ENCODE measurements around the gene PRR14L.

GRCh38 chr22:31646186-31647019, 103.5 kb downstream of the PRR14L start:
- TF ChIP-seq, protein P1, sequence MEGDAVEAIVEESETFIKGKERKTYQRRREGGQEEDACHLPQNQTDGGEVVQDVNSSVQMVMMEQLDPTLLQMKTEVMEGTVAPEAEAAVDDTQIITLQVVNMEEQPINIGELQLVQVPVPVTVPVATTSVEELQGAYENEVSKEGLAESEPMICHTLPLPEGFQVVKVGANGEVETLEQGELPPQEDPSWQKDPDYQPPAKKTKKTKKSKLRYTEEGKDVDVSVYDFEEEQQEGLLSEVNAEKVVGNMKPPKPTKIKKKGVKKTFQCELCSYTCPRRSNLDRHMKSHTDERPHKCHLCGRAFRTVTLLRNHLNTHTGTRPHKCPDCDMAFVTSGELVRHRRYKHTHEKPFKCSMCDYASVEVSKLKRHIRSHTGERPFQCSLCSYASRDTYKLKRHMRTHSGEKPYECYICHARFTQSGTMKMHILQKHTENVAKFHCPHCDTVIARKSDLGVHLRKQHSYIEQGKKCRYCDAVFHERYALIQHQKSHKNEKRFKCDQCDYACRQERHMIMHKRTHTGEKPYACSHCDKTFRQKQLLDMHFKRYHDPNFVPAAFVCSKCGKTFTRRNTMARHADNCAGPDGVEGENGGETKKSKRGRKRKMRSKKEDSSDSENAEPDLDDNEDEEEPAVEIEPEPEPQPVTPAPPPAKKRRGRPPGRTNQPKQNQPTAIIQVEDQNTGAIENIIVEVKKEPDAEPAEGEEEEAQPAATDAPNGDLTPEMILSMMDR (IDR thresholded peaks at IDR 0.05; ENCODE audit: extremely low read depth in 1 of 2, insufficient read depth in 1 of 2, low read depth in 1 of 2, low read length in 2 of 2) = no peak
- TF ChIP-seq, protein P2, sequence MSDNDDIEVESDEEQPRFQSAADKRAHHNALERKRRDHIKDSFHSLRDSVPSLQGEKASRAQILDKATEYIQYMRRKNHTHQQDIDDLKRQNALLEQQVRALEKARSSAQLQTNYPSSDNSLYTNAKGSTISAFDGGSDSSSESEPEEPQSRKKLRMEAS (IDR thresholded peaks at IDR 0.05; ENCODE audit: insufficient read depth, insufficient read length) = peak; percentile 82
- TF ChIP-seq POLR2AphosphoS5 (IDR thresholded peaks at IDR 0.05; ENCODE audit: insufficient read depth, low read depth, low read length) (peak; percentile 69), EZH2 (IDR thresholded peaks at IDR 0.05; ENCODE audit: borderline replicate concordance, low read depth, low read length, severe bottlenecking) (no peak), POLR2A (IDR thresholded peaks at IDR 0.05; ENCODE audit: low read depth, low read length) (no peak), GATA2 (IDR thresholded peaks at IDR 0.05; ENCODE audit: insufficient read depth, insufficient read length, low read depth, low read length) (peak; percentile 85), MYC (IDR thresholded peaks at IDR 0.05; ENCODE audit: low read depth, low read length) (no peak), FOS (IDR thresholded peaks at IDR 0.05; ENCODE audit: borderline replicate concordance, insufficient read depth, low read length) (peak; percentile 92)

Measured in endothelial cell of umbilical vein (primary cell).